Stimulated activated effector memory CD8-positive, alpha-beta T cell treated with anti-CD3 and anti-CD28 coated beads, Interleukin-12 subunit alpha, Interleukin-12 subunit beta, amount 100 ng/mL, for 72 hours (primary cell): Measurements from ENCODE around the gene FBXL16.
A peak's percentile ranks its signal among the peaks of the same experiment; 100 is the strongest.

Source experiments
- ATAC-seq: fragments of 150-1000 bp; cut with Tn5 transposase; 2 replicates; pipeline ENCODE4 v1.10.0; 2021
- DNase-seq, 2 donors: peaks; one replicate each; pipeline ENCODE4 v3.0.0; 2021 to 2022; ENCODE audit warnings: low spot score in 2 of 2
- H3K27ac Mint-ChIP-seq: one replicate; pipeline ENCODE4 v1.8.0; 2022; ENCODE audit warnings: mild to moderate bottlenecking, mixed read lengths
- H3K36me3 Mint-ChIP-seq: one replicate; pipeline ENCODE4 v1.8.0; 2022; ENCODE audit warnings: mild to moderate bottlenecking, mixed read lengths
- H3K4me1 Mint-ChIP-seq: one replicate; pipeline ENCODE4 v1.8.0; 2022; ENCODE audit warnings: mixed read lengths
- H3K4me3 Mint-ChIP-seq: one replicate; pipeline ENCODE4 v1.8.0; 2022; ENCODE audit warnings: mild to moderate bottlenecking, mixed read lengths
- H3K9me3 Mint-ChIP-seq: one replicate; pipeline ENCODE4 v1.8.0; 2022; ENCODE audit warnings: mixed read lengths

FBXL16 gene

GRCh38 chr16:740459-740763, 34.8 kb upstream of the FBXL16 start:
- ATAC-seq (no peak), DNase-seq (peak in 1 of 2 donors; percentile 58)
- no peaks in the 10 kb centered on the region for H3K9me3 Mint-ChIP-seq
- peak overlapping the region; percentile 17 for H3K27ac Mint-ChIP-seq
- peak overlapping the region; percentile 72 for H3K4me3 Mint-ChIP-seq
- peaks cover 45% of the 10 kb centered on the region for H3K36me3 Mint-ChIP-seq
- peaks cover 25% of the 10 kb centered on the region for H3K4me1 Mint-ChIP-seq

- Mint-ChIP-seq H3K4me3 (peak overlapping the region; percentile 72), H3K36me3 (peaks cover 51% of the 10 kb centered on the region), H3K4me1 (peaks cover 30% of the 10 kb centered on the region), H3K27ac (peak overlapping the region; percentile 17), H3K9me3 (no peaks in the 10 kb centered on the region)
- ATAC-seq (no peak), DNase-seq (no peak)
Measured at GRCh38 chr16:739560-740458, 34.2 kb upstream of the FBXL16 start.

GRCh38 chr16:736936-737481, 31.4 kb upstream of the FBXL16 start:
- ATAC-seq (no peak), DNase-seq (no peak)
- Mint-ChIP-seq H3K4me3 (peak overlapping the region; percentile 60), H3K4me1 (peaks cover 30% of the 10 kb centered on the region), H3K9me3 (no peaks in the 10 kb centered on the region), H3K36me3 (peaks cover 66% of the 10 kb centered on the region), H3K27ac (no peak overlapping the region)

- Mint-ChIP-seq H3K36me3 (peaks cover 66% of the 10 kb centered on the region), H3K4me3 (peak overlapping the region; percentile 60), H3K4me1 (peaks cover 30% of the 10 kb centered on the region), H3K27ac (peak overlapping the region; percentile 65), H3K9me3 (no peaks in the 10 kb centered on the region)
- ATAC-seq (peak; percentile 87), DNase-seq (peak in 1 of 2 donors; percentile 86)
Measured at GRCh38 chr16:735982-736453, 30.4 kb upstream of the FBXL16 start.

- ATAC-seq, result no peak
- Mint-ChIP-seq H3K27ac (peak overlapping the region; percentile 65), H3K4me1 (peaks cover 30% of the 10 kb centered on the region), H3K9me3 (no peaks in the 10 kb centered on the region), H3K4me3 (peak overlapping the region; percentile 60), H3K36me3 (peaks cover 65% of the 10 kb centered on the region)
- DNase-seq, result no peak
Measured at GRCh38 chr16:734981-735881, 29.6 kb upstream of the FBXL16 start.

DNA sequence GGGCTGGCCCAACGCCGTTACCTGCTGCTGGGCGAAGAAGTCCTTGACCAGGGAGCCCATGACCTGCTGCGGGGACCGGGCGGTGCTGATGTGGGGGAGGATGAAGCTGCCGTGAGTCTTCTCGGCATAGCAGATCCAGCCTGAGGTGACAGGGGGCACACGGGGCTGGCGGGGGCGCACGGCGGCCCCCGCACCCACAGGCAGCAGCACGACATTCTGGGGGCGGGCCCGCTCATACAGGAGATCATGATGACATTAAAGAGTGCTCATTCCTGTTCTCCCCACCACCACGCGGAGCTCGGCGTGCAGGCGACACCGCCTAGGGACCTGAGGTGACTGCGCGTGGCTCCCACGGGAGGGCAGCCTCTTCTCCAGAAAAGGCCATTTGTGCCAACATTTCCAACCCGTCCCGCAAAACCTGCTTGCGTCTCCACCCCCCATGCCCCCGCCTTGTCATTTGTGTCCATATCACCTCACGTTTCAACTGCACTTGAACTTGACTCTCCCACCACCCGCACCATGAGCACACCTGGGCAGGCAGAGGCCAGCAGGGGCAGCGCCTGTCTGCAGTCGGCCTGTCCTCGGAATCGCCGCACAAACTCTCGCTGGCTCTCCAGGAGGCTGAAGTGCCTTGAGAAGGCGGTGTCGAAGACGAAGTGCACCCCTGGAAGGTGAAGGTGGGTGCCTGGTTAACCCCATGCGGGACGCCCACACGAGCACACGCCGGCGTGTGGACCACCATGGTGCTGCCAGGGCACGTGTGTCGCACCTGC, 28.8 kb upstream of the FBXL16 start:
- H3K9me3 Mint-ChIP-seq, result no peaks in the 10 kb centered on the region
- peaks cover 65% of the 10 kb centered on the region for H3K36me3 Mint-ChIP-seq
- no peak overlapping the region for H3K4me3 Mint-ChIP-seq
- DNase-seq (no peak), ATAC-seq (no peak)
- H3K4me1 Mint-ChIP-seq, result peaks cover 22% of the 10 kb centered on the region
- no peak overlapping the region for H3K27ac Mint-ChIP-seq

DNA sequence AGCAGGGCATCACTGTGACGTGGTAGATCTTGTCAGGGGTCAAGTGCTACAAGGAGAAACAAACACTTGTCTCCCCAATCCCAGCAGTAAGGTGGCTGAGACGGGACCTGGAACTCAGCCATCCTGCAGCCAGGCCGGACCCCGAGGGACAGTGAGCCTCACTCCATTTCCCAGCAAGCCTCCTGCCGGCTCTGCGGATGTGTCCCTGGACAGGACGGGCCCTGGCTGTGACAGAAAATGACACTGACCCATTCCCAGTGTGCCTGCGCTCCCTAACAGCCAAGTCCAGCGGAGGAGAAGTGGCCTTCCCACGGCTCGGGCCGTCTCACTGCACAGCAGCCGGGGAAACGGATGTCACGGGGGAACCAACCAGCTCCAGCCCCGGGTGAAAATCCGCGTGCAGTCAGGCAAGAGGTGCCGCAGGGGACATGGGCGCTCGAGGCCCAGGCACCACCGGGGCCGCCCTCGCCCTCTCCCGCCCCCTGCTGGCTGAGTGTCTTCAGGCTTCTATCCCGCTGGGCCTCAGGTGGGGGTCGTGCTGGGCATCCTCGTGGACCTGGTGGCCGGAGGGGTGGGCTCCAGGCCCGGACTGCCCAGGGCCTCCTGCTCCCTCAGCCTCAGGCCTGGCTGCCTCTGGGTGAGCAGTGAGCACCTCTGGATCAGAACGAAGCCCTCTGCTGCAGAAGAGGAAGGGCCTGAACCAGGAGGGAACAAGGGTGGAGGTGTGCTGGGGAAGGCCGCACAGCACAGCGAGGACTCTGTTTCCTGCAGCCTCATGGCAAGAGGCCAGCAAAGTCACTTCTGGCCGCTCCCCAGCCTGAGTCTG, 28.0 kb upstream of the FBXL16 start:
- H3K4me3 Mint-ChIP-seq, result no peak overlapping the region
- DNase-seq (peak in 1 of 2 donors; percentile 60), ATAC-seq (no peak)
- peaks cover 16% of the 10 kb centered on the region for H3K4me1 Mint-ChIP-seq
- no peak overlapping the region for H3K27ac Mint-ChIP-seq
- H3K9me3 Mint-ChIP-seq, result no peaks in the 10 kb centered on the region
- peaks cover 58% of the 10 kb centered on the region for H3K36me3 Mint-ChIP-seq

DNA sequence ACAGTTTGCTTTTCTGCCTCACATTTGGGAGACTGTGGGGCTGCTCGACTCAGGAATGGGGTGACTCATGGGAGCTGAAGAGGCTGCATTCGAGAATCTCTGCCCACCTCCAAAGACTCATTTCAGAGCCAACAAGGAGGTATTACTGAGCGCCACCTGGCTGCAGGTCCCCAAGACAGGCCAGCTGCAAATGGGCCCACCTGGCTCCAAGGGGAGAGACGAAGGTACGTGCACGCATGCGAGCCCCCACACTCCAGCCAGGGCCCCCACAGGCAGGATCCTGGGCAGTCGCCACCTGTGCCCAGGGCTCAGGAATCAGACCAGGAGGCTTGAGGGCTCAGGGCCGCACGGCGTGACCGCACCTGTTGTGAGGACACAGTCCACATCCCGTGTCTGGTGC, 27.3 kb upstream of the FBXL16 start:
- DNase-seq (no peak), ATAC-seq (no peak)
- H3K4me3 Mint-ChIP-seq, result no peak overlapping the region
- H3K4me1 Mint-ChIP-seq, result peaks cover 16% of the 10 kb centered on the region
- no peak overlapping the region for H3K27ac Mint-ChIP-seq
- H3K9me3 Mint-ChIP-seq, result no peaks in the 10 kb centered on the region
- peaks cover 52% of the 10 kb centered on the region for H3K36me3 Mint-ChIP-seq

DNA sequence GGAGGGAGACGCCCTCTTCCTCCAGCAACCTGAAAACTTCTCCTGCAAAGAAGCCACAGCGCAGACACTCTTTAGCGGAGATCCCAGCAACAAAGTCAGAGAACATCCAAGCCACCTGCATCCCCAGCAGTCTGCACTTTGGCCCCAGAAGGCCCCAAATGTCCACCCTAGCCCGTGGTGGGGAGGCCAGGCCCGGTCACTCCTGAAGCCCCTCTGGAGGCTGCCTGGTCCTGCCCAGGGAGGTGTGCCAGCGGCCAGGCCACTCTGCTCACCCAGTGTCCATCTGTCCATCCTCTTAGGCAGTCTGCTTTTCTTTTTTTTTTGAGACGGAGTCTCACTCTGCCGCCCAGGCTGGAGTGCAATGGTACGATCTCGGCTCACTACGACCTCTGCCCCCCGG, 26.7 kb upstream of the FBXL16 start:
- Mint-ChIP-seq H3K4me1 (peaks cover 16% of the 10 kb centered on the region), H3K4me3 (no peak overlapping the region), H3K9me3 (no peaks in the 10 kb centered on the region), H3K36me3 (peaks cover 46% of the 10 kb centered on the region), H3K27ac (no peak overlapping the region)
- ATAC-seq, result no peak
- DNase-seq, result no peak

- ATAC-seq (no peak), DNase-seq (peak in 1 of 2 donors; percentile 52)
- Mint-ChIP-seq H3K4me1 (peaks cover 10% of the 10 kb centered on the region), H3K27ac (no peak overlapping the region), H3K9me3 (no peaks in the 10 kb centered on the region), H3K36me3 (peaks cover 31% of the 10 kb centered on the region), H3K4me3 (no peak overlapping the region)
Measured at GRCh38 chr16:730666-731509, 25.3 kb upstream of the FBXL16 start.

DNA sequence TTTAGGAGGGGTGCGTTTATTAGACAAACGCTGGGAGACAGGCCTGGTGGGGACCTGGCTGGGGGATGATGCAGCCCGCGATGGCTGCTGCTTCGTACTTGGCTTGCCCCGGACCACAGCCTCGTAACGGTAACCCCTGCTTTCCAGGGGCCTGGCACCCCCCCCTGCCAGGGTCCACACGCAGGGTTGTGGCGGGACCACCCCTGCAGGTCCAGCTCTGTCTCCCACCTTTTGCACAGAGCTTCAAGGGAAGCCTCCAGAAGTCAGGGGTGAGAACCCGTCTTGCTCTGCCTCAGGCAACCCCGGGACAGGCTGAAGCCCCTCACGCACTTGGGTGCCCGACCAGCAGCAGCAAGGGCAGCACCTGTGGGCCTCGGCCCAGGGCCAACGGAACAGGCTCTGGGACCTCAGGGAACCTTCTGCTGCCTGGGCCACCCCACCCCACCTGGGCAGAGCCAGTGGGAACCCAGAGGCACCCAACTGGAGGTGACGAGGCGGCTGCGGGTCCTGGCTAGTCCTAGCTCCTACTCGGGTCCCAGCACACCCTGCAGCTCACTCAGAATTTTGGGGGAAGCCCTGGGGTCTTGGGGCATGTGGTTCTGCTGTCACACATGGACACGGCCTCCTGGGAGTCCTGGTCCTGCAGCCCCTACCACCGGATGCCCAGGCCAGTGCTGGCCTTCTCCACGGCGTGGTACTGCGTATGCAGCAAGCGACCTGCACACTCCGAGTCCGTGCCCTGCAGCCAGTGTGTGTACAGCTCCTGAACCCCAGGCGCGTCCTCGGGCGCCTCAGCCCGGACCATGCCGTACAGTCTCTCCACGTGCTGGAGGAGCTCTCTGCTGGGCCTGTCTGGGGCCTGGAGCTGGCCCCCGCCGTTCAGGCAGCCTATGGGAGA, 24.4 kb upstream of the FBXL16 start:
- Mint-ChIP-seq H3K4me1 (peaks cover 4% of the 10 kb centered on the region), H3K4me3 (no peak overlapping the region), H3K36me3 (peaks cover 22% of the 10 kb centered on the region), H3K9me3 (no peaks in the 10 kb centered on the region), H3K27ac (no peak overlapping the region)
- DNase-seq (no peak), ATAC-seq (no peak)

DNA sequence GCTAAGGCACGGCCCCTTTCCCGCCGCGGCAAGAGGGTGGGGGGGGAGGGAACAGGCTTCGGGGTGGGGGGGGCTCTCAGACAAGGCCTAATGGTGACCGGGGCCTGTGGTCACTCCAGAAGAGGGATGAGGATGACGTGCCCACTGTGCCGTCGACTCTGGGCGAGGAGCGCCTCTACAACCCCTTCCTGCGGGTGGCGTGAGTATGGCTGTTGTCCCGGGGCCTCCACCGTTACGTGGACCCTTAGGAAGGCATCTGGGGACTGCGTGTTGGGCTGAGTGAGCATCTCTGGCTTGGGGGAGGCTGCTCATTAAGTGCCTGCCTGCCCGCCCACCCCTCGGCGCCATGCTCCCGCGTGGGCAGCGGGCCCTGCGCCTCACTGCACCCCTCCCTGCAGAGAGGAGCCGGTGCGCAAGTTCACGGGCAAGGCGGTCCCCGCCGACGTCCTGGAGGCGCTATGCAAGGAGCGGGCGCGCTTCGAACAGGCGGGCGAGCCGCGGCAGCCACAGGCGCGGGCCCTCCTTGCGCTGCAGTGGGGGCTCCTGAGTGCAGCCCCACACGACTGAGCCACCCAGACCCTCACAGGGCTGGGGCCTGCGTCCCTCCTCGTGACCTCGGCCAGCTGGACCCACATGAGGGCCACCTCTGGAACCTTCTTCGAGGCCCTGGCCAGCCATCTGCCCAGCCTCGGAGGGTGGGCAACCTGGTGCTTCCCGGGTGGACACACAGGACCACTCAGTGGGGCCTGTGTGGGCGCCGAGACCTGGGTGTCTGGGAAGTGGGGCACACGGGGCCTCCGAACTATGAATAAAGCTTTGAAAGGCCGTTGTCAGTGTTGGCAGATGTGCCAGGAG, 23.5 kb upstream of the FBXL16 start:
- Mint-ChIP-seq H3K27ac (peak overlapping the region; percentile 56), H3K9me3 (no peaks in the 10 kb centered on the region), H3K4me1 (peaks cover 5% of the 10 kb centered on the region), H3K36me3 (peaks cover 13% of the 10 kb centered on the region), H3K4me3 (peak overlapping the region; percentile 65)
- ATAC-seq (no peak), DNase-seq (no peak)
